ENCODE data around the gene DNAJB4.
A peak's percentile ranks its signal among the peaks of the same experiment; 100 is the strongest.
"Not testable (repeated sequence)": the region's sequence is repeated elsewhere in the genome, so short reads cannot be mapped to it uniquely, and the experiment has no call there.

DNAJB4 gene

DNA sequence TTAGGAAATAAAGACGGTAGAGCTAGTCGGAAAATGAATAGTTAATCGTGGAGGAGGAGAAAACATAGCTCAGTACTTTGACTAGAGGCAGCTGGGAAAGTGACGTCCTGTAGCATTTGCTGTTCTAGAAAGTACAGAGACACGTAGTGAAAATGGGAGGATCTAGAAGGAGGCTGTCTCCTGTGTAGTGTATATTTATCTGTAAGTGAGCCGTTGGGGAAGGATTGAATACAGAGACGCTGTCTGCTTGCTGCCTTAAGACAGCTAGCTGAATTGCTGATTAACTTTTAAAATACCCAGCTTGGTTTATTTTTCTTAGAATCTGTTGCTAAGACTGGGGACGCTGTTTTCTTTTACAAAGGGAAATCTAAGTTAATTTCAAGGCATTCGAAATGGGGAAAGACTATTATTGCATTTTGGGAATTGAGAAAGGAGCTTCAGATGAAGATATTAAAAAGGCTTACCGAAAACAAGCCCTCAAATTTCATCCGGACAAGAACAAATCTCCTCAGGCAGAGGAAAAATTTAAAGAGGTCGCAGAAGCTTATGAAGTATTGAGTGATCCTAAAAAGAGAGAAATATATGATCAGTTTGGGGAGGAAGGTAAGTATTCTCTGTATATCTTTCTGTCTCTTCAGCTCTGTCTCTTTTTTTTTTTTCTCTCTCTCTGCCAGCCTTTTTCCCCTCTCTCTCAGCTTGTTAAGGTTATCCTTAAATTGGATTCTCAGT is at the start of gene DNAJB4:
TSS of gene DNAJB4 (plus strand) at position 221 of the 729 bp plus-strand sequence. CDS start at position 393, 172 bp downstream.
- peak; percentile 93 to 95 for DNase-seq

DNA sequence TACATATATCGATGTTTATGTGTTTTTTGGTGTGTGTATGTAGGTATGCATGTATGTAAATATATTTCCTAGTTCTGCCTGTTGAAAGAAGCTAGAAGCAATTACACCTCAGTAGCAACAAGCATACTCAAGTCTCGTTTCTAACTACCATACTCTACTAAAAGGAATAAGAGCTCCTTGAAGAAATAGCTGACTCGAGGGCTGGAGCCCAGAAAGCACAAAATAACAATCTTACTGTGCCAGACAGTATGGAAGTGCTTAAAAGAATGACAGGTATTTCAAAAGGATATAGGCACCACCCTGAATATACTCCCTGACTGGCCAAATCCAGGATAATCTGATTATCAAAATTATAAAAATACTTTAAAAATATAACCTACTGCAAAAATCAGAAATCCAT is 49.0 kb upstream of the DNAJB4 start:
- no peak for DNase-seq

DNA sequence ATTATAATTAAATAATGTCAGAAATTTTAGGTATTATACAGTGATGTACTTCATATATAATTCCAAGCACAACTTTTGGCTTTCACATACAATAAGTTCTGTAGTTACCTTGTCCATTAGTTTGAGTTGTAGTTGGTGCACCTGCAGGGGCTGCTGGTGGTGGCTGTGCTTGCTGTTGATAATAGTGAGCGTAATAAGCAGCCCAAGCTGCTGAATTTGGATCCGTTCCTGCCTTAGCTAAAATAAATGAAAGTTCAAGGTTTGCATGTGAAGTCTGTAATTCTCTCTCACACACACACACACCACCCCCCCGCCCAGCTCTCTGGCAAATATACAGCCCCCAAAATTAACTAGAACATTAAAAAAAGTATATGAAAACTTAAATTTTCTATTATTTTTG is 48.3 kb upstream of the DNAJB4 start:
- DNase-seq: no peak

DNA sequence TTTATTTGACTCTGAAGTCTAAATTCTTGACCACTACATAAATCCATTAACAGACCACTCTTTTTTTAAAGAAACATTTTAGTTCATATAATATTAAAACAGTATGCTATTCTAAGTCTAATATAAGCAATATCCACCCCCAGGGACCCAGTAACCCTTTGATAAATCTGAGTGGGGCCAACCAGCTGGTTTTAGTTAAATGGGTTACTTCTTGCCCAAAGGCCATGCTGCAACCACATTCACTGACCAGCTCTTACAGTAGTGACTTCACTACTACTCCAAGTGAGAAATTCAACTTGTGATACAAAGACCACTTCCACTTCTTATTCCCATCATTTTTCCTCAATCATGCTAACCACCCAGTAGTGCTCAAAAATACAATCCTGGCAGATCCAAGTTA is 46.3 kb upstream of the DNAJB4 start:
- DNase-seq: no peak

DNA sequence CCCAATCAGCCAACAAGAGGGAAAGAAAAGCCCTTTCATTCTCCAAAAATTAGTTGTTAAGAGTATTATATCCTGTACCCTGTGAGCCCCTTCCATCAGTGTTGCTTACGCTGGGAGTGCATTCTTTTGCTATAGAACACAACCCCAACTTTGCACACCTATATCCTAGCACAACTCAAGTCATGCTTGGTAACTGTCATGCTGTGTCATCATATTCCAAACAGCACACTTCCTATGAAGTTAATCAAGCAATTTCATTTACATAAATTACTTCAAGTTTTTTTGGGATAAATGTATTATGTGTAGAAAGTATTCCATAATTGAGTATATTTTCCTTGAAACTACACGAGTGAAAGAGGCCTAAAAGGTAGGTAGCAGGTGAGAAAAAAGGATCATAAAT is 45.9 kb upstream of the DNAJB4 start:
- no peak for DNase-seq

DNA sequence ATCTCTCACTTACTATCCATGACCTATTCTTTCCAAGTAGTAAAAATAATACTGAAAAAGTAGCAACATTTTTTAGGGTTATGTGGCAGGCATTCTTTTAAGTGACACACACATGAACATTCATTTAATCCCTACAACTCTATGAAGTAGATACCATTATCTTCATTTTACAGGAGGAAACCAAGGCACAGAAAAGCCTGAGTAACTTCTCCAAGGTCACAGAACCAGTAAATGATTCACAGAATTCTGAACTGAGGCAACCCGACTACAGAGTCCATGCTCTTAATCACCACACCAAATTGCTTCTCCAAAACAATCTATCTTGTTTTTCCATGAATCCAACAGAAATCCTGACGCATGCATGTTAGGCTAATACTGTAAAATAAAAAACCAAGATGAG is 43.3 kb upstream of the DNAJB4 start:
- no peak for DNase-seq

DNA sequence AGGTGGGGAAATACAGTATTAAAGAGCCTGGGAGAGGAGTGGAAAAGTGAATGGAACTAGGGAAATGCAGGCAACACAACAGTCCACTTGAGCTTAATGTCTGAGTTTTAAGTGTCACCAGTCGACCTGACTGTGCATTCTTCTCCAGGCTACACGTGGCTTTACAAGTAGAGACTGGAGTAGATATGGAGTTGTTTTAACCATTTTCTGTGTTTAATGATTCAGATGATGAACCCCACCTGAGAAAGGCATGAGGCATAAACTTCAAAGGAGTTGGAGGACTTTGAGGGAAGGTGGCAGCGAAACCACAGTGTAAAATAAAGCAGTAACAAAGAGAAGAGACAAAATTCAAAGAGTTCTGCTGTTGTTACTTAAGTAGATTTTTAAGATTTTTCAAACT is 38.4 kb upstream of the DNAJB4 start:
- no peak for DNase-seq

DNA sequence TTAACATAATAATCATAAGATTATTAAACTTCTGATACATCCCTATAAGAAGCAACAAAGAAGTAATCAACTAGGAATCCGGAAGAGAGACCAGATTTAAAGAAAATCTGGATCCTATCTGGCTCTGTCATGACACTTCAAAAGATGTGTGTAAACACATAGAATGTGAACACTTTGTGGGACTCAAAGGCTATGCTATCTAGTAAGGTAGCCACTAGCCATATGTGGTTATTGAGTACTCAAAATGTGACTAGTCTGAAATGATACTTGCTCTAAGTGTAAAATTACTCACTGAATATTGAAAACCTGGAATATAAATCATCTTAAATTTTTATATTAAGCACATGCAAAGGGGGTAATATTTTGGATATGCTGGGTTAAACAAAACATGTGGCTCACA is 34.5 kb upstream of the DNAJB4 start:
- no peak for DNase-seq

DNA sequence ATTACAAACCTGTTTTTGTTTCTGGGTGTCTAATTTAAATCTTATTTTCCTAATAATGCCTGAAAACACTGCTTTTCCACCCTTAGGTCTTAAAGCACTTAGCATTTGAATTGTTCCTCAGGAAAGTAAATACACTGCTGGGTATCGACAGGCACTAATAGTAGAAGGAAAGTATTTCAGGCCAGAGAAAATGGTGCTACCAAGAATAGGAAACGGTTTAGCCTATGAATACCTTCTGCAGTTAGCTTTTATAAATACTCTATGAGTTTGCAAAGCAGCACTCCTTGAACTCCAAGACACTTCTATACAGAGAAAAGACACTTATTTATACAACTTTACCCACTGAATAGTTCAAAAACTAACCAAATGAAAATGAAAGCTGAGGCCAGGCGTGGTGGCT is 32.7 kb upstream of the DNAJB4 start:
- DNase-seq: no peak

DNA sequence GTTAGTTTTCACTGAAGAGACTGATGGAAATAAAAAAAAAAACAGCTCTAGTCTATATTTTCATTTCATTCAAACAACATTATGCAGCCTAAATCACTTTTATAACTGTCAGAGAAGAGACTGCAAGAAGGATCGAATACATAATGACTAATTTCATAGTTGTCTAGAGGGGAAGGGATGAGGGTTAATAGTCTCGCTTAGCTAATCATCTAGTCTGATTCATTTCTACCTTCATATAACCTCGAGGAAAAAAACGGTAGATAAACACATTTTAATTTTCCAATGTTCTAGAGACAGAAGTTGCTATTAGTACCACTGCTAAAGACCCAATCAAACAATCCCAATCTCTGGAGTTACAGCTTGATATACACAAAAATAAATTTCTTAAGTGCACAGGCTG is 29.4 kb upstream of the DNAJB4 start:
- DNase-seq: no peak

DNA sequence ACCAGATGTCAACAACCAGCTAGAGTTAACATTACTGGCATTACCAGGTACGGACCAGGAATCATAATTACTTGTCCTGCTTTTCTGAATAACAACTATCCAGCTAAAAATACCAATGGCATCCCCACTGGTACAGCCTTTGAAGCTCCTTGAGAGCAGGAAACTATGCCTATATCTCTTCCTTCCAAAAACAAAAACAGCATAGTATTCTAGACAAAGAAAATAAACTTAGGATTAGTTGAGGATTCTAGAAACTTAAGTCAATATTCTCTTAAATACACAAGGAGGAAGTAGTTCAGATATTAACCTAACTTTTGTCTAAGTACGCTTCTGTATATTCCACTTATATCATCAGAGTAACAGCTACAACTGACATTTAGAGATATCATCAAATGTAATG is 28.8 kb upstream of the DNAJB4 start:
- no peak for DNase-seq

DNA sequence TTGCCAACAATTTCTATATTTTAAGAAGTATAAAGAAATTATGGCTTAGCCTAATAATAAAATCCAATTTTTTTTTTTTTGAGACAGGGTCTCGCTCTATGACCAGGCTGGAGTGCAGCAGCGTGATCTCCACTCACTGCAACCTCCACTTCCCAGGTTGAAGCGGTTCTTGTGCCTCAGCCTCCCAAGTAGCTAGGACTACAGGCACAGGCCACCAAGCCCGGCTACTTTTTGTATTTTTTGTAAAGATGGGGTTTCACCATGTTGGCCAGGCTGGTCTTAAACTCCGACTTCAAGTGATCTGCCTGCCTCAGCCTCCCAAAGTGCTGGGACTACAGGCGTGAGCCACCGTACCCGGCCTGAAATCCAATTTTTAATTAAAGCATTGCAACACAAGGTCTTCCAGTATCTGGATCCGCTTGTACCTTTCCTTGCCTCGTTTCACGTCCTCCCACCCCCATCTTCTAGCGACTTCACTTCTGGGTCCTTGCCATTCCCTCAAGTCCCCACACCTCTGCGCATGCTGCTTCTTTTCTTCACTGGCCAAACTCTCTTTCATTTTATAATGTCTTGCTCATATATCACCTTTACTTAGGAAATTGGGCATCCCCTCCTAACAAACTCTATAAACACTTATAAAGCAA is 28.2 kb upstream of the DNAJB4 start:
- peak in 1 of 2 experiments; percentile 17 for DNase-seq

DNA sequence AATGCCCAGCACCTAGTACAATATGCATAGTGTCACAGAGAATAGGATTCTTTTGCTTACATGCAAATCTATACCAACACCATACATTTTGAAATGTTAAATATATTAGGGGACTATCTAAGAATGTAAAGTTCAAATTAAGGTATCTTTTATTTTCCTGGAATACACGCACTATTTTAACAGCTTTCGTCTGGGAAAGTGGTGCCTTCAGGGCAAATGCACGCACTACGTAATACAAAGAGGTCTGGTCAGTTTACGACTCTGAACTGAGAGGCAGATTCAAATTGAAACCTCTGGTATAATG is 26.8 kb upstream of the DNAJB4 start:
- DNase-seq: no peak

DNA sequence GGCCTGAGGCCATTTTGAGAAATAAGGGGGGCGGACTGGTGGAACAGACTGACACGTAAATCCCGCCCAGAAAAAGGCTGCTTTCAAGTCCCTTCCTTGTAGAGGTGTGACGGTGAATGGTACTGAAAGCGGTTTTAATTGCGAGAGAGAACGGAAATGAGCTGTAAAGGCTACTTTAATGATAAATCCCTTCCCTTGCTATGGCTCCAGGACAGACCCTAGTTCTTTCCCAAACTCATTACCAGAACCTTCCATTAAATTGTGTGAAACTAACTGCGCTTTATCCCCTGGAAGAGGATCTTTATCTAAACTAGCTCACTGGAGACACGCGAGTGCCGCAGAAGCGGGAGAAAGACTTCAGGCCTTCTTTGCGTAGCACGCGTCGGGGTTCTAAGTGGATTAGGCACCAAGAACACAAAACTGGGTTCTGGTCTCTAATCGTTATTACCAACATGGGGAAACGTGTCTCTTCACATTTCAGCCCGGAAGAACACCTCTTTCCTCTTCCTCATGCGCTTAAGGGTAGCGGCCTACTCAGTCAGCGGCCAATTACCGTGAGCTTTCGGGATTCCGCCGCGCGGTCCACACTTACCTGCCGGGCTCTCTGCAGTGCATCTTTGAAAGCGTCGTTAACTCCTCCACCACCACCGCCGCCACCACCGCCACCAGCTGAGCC is 26.3 kb upstream of the DNAJB4 start:
- DNase-seq: peak; percentile 94 to 95

DNA sequence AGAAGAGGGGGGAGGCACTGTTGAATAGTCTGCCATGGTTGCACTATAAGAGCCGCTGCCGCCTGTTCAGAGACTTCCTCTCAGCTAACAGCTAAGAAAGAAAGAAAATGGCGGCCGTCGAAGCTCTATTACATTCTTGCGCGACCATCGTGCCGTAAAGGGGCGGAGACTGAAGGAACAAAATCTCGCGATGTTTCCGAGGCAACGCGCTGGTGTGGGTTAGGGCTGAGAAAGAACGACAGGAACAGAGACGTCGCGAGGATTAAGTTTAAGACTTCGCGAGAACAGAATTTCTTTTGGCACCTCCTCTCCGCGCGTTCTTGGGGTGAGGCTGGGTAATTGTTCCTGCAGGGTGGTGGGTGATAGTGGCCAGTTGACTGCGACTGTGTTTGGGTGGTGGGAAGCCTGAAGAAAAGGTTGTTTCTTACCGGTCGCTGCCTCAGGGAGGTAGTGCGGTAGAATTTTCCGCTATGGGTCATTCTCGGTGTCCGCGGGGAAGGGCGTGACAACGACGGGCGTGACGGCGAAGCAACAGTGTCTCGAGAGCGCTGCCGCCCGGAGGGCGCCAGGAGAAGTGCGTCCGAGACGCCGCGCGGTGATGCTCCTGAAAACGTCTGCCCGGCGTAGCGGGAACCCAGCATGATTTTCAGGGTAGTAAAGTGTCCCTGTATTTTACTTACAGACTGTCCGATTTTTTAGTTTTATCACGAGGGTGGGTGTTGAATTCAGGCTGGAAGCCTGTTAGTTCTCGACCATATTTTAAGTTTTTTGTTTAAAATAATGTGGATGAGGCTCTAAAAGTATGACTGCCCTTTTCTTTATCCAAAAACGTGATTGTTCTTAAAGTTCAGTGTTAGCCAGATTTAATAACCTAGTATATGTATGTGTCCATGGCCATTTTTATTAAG is 25.5 kb upstream of the DNAJB4 start, which contains the start of gene FUBP1:
TSS of gene FUBP1 (minus strand) at position 104 of the 908 bp plus-strand sequence. CDS start at position 36, 68 bp downstream.
- peak; percentile 97 to 99 for DNase-seq

DNA sequence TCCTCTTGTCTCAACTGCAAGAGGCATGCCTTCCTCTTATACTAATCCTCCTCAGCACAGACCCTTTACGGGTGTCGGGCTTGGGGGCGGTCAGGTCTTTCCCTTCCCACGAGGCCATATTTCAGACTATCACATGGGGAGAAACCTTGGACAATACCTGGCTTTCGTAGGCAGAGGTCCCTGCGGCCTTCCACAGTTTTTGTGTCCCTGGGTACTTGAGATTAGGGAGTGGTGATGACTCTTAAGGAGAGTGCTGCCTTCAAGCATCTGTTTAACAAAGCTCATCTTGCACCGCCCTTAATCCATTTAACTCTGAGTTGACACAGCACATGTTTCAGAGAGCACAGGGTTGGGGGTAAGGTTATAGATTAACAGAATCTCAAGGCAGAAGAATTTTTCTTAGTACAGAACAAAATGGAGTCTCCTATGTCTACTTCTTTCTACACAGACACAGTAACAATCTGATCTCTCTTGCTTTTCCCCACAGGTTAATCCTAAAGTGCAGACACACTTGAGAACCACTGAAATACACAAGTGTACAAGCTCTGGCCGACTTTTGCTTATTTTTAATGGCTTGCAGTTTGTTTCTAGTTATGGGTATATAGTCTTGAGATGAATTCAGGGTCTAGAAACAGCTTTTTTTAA is 21.3 kb upstream of the DNAJB4 start:
- not testable (repeated sequence) for DNase-seq

DNA sequence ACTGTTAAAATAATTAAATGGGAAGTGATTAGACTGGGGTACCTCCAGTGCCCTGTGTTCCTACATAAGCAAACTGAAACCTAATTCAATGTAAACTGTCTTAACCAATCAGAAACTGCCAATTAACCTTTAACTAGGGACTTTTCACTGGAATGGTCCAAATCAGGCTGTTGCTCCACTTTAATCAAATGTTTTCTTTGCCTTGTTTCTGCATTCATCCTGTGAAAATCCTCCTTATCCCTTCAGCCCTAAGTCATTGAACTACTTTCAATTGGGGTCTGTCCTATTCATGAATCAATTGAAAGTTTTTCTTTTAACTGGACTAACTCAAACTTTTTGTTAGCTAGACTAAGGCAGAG is 20.8 kb upstream of the DNAJB4 start:
- DNase-seq: no peak

DNA sequence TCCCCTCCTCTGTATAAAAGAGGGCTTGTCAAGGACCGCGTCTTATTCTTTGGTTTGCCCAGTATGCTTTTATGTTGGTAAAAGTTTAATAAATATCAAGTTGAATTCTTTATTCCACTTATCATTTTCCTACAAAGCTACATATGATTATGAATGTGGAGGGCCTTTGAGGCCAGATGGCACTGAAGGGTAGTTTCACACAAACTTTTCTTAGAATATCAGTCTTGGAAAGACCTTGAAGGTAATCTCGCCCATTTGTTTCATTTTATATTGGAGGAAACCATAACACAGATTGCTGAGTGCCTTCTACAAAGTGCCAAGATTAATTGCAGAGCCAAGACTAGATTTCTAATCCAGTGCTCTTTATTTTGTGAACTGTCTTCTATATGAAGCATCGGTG is 20.1 kb upstream of the DNAJB4 start:
- DNase-seq: no peak

DNA sequence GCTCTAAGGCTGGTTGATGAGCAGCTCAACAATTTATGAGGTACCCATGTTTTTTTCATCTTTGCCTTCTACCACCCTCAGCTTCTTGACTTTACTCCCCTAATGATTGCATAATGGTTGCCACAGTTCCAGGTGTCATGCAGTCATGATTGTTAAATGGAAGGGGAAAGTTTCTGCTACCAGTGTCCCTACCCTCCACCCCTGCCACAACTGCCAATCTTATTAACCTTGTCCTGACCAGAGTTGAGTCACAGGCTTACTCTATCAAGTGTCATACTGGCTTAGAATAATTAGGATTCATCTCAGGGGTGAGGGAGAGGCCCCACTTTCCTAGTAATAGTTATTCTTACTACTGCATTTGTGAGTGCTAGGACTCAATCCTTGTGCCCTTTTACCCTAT is 17.9 kb upstream of the DNAJB4 start:
- DNase-seq: no peak

DNA sequence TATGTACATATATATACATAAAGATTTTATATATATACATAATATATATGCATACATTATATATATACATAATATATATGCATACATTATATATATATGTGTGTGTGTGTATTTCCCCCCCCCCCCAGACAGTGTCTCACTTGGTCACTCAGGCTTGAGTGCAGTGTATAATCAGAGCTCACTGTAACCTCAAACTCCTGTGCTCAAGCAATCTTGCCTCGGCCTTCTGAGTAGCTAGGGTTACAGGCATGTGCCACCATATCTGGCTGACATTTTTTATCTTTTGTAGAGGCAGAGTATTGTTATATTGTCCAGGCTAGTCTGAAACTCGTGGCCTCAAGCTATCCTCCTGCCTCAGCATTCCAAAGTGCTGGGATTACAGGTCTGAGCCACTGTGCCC is 16.8 kb upstream of the DNAJB4 start:
- DNase-seq: no peak

DNA sequence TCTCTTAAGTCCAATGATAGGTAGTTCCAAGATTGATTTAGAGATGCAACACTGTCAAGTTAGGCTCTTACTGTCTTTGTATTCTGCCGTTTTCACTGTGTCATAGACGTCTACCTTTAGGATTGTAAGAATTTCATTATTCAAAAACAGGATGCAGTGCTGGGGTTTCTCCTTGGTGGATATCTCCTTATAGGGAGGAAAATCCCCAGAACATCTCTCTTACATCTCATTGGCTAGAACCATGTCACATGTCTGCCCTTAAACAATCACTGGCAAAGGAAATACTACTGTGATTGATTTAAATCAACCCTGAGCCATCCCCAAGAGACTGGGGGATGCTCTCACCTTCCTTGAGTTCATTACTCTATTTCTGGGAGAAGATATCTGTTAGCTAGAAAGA is 15.0 kb upstream of the DNAJB4 start:
- DNase-seq: no peak

DNA sequence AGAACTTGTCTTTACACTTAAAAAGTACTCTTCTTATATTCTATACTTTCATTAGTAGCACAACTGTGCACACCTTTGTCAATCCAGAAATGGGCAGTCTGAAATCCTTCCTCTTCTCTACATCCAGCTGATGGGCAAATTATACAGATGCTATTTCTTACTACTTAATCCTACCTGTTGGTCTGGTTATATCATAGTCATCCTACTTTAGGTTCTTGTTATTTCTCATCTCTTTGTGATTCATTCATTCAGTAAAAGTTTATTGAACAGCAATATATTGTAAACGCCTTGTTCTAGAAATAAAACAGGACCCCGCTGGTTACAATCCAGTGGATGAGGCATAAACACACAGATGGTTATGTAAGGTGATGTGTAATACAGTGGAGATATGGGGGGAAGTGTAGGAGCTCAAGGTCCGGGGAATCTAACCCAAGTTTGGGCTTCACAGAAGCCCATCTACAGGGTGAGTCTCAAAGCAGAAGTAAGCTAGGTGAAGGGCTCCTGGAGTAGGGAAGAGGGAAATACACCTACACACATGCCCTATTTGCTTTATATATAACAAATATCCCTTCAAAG is 14.0 kb upstream of the DNAJB4 start:
- DNase-seq: no peak

Measured in NCI-H526 (cell line).